Pons (tissue), 1 donor: ENCODE measurements around the gene PRKCB.

Source experiments
- DNase-seq: peaks from one replicate; pipeline ENCODE4 v3.0.0-alpha.2; 2016; ENCODE audit warnings: low spot score

Gene PRKCB

GRCh38 chr16:23835390-23836077, at the start of gene PRKCB:
Gene PRKCB, plus strand, starts transcription at chr16:23835983.
- DNase-seq, result peak; percentile 86

- no peak for DNase-seq
Observed at GRCh38 chr16:23786964-23787561, 48.7 kb upstream of the PRKCB start.

GRCh38 chr16:23788685-23789084, 47.1 kb upstream of the PRKCB start:
- DNase-seq, result peak; percentile 40

DNA sequence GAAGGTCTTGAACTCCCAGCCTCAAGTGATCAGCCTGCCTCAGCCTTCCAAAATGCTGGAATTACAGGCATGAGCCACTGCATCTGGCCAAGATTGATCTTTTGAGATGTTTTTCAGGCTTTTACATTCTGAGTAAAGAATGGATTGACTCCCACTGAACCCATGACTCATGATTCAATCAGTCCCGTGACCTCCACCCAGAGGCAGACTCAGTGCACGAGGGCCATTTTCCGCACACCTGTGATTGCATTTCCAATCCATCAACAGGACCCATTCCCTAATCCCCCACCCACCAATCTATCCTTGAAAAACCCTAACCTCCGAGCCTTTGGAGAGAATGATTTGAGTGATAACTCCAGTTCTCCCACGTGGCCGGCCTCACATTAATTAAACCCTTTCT, 40.4 kb upstream of the PRKCB start:
- no peak for DNase-seq

DNA sequence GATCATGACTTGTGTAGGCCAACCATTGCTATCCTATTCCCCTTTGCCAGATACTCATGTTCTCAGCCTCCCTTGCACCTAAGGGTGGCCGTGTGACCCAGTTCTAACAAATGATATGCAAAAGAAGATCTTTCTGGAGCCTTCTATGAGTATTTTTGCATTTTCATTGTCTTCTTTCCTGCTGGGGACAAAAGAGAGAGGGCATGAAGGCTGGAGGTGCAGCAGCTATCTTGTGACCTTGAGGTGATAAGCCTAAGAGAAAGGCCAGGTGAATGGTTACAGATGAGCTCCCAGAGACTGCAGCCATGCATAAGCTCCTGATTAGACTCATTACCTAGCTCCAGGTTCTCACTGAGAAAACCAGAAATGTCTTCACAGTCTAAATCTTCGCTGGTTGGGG, 38.8 kb upstream of the PRKCB start:
- DNase-seq, result no peak

- peak; percentile 84 for DNase-seq
Observed at GRCh38 chr16:23801378-23801777, 34.4 kb upstream of the PRKCB start.

GRCh38 chr16:23802776-23803175, 33.0 kb upstream of the PRKCB start:
- DNase-seq, result no peak

- peak; percentile 73 for DNase-seq
Observed at GRCh38 chr16:23803591-23804123, 32.1 kb upstream of the PRKCB start.

DNA sequence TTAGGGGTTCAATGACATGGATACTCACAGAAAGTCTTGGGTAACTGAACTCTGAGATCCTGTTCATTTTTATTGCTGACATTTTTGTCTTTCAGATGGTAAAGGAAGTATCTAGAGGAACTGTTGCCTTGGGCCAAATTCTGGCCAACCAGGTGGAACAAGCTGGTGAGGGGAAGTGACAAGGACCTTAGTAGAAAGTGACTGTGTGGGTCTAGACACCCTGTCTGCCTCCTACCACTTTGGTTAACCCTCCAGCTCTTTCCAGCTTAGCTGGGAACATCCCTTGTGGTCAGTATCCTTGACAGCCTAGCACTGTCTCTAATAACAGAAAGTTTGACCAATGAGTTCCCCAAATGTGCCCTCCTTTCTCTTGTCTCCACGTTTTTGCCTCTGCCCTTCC, 28.8 kb upstream of the PRKCB start:
- peak; percentile 54 for DNase-seq

DNA sequence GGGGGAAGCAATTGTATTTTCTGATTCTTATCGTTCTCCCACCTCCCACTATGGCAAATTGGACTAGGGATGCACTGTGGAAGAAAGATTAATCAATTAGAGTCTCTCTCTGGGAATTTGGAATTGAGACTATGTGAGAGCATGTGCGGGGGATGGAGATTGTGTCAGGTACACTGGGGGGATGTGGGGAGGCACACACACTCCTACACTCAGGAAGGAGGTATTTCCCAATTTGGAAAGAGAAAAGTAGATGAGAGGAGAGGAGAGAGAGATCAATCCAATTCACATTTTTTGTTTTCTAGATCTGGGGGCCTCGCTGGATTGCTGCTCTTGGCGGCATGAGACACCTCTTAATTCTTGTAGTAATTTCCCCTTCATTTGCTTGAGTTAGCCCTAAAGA, 14.3 kb upstream of the PRKCB start:
- no peak for DNase-seq

DNA sequence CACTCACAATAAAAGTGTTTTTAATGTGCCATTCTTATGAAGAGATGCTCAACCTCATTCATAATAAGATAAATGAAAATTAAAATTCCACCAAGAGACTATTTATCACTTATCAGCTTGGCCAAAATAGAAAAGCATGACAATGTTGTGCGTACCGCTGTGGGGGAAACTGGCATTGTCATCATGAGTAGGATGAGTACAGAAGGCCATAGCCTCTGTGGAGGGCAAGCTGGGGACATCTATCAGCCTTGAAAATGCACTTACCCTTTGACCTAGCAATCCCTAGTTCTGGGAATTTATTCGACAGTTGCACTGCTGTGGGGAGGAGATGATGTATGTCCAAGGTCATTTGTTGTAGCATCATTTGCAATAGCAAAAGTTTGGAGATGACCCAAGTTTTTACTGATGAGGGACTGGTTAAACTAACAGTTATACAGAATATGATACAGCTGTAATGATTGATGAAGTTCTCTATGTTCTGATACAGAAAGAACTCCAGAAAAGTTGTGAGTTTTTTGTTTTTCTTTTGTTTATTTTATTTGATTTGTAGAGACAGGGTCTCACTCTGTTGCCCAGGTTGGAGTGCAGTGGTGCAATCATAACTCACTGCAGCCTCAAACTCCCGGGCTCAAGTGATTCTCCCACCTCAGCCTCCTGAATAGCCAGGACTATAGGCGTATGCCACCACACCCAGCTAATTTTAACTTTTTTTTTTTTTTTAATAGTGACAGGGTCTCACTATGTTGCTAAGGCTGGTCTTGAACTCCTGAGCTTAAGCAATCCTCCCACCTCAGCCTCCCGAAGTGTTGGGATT, 13.7 kb upstream of the PRKCB start:
- no peak for DNase-seq

- no peak for DNase-seq
Observed at GRCh38 chr16:23823475-23824384, 12.1 kb upstream of the PRKCB start.

DNA sequence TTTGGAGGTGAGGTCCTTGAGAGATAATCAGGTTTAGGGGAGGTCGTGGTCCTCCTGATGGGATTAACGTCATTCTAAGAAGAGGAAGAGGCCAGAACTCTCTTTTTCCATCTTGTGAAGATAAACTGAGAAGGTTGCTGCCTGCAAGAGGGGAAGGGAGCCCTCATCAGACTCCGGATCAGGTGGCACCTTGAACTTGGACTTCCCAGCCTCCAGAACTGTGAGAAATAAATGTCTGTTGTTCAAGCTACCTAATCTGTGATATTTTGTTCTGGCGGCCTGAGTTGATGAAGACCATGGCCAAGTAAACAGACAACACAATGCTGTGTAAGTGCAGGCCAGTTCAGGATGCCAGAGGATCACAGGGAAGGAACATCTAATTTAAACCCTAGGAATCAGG, 10.9 kb upstream of the PRKCB start:
- DNase-seq, result no peak

GRCh38 chr16:23826528-23827045, 9.2 kb upstream of the PRKCB start:
- DNase-seq, result peak; percentile 68

- no peak for DNase-seq
Observed at GRCh38 chr16:23827057-23827456, 8.7 kb upstream of the PRKCB start.

DNA sequence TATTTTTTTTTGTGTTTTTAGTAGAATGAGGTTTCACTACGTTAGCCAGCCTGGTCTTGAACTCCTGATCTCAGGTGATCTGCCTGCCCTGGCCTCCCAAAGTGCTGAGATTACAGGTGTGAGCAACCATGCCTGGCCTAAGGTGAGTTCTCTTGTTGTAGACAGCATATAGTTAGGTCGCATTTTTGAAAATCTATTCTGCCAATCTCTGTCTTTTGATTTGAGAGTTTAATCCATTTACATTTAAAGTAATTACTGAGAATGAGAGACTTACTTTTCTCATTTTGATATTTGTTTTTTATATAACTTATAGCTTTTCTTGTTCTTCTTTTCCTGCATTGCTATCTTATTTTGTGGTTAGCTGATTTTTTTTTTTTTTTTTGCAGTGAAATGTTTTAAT, 6.3 kb upstream of the PRKCB start:
- DNase-seq, result no peak

GRCh38 chr16:23830276-23830675, 5.5 kb upstream of the PRKCB start:
- DNase-seq, result no peak

- no peak for DNase-seq
Observed at GRCh38 chr16:23832882-23833281, 2.9 kb upstream of the PRKCB start.

DNA sequence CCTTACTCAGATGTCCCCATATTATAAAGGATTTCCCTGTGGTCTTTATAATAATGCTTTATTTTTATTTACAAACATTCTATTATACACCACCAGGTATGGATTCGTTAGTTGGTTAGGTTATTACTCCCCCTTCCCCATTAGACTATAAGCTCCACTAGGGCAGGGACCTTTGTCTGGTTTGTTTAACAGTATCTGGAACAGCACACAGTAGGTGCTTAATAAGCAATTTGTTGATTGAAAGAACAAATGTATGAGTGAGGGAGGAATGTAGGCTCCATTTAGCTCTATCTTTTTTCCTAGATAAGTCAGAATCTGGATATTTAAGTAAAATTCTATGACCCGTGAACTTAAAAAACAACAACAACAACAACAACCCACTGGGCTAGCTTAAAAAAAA, 2.3 kb upstream of the PRKCB start:
- no peak for DNase-seq

GRCh38 chr16:23833960-23834685, 1.7 kb upstream of the PRKCB start:
- no peak for DNase-seq

- no peak for DNase-seq
Observed at GRCh38 chr16:23836078-23836403, 258 bp downstream of the PRKCB start.
